ENCODE results near the gene ECHDC3. TPM values are rescaled to one million over a fixed set of nuclear protein-coding genes. Genes with fewer than 3 reads are reported as not detected.
"Not testable (repeated sequence)": the region's sequence is repeated elsewhere in the genome, so short reads cannot be mapped to it uniquely, and the experiment has no call there.

Gene ECHDC3
- total RNA-seq, 1 experiment from 2014 or later = 0.78 TPM

DNA sequence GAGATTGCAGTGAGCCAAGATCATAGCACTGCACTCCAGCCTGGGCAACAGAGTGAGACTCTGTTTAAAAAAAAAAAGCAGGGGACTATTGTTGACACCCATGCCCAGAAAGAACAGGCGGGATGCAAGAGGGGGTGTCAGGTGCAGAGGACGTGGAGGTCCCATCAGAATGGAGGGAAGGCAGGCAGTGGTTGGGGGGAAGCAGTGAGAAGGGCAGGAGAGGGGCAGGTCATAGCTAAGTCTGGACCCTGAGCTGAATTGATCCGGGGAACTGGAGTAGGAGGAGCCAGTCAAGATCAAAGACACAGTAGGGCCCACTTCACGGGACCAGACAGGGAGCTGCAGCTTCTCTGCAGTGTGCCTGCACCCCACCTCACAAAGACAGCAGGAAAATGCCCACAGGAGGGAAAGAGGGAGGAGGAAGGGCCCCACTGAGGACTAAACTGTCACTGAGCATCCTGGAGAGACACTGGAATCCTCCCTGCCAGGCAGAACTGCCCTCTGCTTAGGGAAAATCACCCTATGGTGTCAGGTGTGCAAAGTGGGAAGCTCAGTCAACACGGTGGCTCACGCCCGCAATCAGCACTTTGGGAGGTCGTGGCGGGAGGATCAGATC, 27.3 kb upstream of the ECHDC3 start:
- in situ Hi-C loops (cut with HindIII; ENCODE audit: low sequenced_read_pairs) = no loop called here
- DNase-seq (ENCODE audit: low spot score) = no peak

DNA sequence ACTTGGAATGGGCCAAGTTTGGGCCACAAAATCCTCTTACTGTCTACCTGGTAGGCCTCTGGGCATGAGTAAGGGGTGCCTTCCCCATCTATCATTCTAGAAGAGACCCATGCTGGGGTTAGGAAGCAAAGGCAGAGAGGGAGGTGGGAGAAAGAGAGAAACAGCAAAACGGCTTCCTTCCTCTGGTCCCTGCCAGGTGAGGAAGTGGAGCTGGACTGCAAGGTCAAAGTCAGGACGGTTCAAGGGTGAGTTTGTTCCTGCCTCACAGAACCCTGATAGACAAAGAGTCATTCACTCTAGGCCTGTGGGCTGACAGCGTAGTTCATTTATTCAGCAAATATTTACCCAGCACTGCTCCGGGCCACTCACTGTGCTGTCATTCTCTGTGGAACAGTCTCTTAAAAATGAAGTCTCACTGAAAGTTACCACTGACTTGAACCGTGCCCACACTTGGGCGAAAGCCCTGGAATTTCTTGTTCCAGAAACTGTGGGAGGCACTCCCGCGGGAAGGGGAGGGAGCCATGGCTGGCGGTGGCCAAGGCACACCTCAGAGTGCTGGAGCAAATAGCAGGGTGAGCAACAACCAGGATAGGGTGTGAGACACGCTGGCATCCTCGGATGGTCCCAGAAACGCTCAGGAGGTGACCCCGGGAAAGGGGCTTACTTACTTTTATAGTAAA, 26.2 kb upstream of the ECHDC3 start:
- in situ Hi-C loops (cut with HindIII; ENCODE audit: low sequenced_read_pairs) = no loop called here
- DNase-seq (ENCODE audit: low spot score) = no peak

DNA sequence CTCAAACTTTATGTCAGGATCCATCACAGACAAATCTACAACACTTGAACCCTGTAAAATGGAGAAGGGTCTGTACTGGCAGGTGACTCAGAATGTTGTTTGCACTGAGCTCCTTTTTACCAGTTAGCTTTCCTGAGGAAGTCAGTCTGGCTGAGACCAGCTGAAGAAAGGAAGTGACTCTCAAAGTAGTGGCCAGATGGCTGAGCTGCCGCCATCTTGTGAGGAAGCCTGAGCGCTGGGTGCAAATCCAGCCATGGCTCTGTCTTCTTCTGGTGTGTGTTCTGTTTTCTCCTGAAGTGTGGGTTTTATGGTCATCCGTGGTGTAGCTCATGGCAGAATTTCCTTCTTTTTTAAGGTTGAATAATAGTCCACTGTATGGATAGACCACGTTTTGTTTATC, 25.5 kb upstream of the ECHDC3 start:
- in situ Hi-C loops (cut with HindIII; ENCODE audit: low sequenced_read_pairs) = no loop called here
- DNase-seq (ENCODE audit: low spot score) = no peak

DNA sequence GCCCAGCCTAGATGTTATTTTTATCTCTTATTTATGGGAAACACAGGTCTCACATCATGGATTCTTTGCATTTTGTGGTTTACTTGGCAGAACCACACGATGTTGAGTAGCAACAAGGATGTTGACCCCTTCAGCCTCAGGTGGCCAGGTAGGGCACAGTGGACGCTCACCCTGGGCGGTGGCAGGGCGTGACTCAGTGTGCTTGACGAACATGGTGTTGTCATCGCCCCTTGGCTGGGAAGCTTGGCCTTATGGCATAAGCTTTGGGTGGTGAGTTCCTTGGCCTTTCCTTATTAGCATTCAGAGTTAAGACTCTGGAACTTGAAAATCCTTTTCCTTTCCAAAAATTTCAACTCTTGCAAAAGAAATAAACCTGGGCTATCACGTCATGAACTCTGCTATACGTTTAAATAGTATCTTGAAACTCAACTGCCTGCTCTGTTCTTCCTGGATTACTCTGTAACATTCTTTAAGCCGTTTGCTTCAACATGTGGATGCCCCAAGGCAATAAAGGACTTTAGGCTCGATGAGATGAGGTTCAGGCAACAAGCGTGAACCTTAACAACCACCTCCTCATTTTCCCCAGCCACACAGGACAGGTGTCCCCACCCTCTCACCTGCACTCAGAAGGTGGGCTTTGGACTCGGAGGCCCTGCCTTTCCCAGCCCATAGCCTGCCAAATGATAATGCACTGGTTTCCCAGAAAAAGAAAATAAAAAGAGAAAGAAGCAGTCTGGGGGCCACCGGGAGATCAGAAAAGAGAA, 22.5 kb upstream of the ECHDC3 start:
- no peak for DNase-seq (ENCODE audit: low spot score)
- in situ Hi-C loops (cut with HindIII; ENCODE audit: low sequenced_read_pairs) = no loop called here

DNA sequence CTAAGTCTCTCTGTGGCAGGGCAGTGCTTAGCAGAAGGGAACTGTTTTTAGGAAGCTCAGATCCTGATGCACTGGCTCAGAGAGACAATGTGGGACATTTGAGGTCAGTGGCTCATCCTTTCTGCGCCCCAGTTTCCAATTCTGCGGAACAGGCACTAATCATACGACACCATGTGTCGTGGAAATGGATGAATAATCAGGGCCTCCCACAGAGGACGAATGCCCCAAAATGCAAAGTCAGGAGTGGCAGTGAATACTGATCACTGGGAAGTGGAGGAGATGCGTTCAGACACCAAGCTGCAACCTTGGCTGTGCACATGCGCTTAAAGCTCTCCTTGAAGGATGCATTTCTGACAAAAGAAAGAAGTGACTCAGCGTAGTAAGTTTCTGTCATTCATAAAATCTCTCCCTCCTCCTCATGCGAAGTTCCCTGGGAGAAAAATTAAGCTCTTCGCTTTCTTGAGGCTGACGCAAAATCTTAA, 21.9 kb upstream of the ECHDC3 start:
- no peak for DNase-seq (ENCODE audit: low spot score)
- in situ Hi-C loops (cut with HindIII; ENCODE audit: low sequenced_read_pairs) = no loop called here

DNA sequence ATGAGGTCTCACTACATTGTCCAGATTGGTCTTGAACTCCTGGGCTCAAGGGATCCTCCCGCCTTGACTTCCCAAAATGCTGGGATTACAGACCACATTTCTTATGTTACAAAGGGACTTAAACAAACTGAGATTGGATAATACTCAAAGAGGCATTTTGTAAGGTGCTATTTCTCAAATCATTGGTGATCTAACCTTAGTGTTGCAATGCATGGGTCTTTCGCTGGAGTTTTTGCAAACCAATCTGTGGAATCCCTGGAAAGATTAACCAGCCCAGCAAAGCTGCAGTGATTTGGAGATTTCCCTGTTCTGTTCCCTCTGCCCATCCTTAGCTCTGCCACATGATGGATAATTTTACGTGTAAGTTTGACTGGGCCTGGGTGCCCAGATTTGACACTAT, 20.4 kb upstream of the ECHDC3 start:
- DNase-seq (ENCODE audit: low spot score) = no peak

DNA sequence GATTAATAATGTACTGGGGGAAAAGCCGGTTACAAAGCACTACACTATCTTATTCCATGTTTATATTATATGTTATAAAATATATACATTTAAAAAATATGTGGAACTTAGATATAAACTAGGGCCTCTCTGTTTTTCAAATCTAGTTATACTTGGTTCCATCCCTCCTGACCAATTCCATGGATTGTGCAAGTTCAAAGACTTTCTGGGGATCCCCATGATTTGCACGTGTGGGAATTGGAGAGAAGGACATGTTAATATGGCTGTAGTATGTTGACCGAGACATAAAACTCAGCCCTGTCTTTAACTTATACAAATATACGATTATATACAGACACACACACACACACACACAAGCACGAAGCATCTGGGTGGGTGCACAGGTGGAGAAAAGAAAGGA, 18.8 kb upstream of the ECHDC3 start:
- in situ Hi-C loops (cut with HindIII; ENCODE audit: low sequenced_read_pairs) = no loop called here

More for the DNA sequence above, 20.4 kb upstream of the ECHDC3 start:
- in situ Hi-C loops (cut with HindIII; ENCODE audit: low sequenced_read_pairs) = no loop called here

DNA sequence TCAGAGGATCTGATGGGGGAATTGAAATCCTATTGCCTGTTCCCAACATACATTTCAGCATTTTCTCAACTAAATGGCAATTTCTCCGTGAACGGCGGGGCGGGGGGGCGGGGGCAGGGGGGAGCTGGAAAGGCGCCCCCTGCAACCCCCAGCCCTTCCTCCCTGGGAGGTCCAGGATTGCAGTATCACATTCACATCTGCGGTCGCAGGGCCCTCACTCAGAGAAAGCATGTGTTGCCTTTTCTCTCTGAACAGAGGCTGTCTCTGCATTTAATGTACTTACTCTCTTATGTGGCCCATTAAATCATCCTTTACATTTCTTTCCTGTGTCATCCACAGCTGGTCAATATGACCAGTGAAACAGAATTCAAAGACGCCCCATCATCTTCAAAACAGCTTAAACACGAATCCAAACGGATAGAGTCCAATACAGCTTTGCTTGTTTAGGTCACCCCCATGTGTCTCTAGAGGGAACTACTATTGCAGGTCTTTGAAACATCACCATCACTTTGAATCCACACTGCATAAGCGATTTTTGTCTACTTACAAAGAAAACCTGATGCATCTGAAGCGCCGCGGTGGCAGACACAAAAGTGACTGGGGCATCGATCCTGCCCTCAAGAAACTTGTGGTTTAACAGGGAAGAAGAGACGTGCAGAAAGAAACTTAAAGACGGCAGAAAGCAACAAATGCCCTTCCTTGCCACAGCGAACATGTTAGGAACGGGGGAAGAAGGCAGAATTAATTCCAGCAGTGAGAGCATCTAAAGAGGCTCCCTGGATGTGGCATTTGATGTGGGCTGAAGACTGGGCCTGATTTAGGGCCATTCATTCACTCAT, 17.0 kb upstream of the ECHDC3 start:
- in situ Hi-C loops (cut with HindIII; ENCODE audit: low sequenced_read_pairs) = no loop called here

More for the DNA sequence above, 18.8 kb upstream of the ECHDC3 start:
- DNase-seq (ENCODE audit: low spot score) = no peak

DNA sequence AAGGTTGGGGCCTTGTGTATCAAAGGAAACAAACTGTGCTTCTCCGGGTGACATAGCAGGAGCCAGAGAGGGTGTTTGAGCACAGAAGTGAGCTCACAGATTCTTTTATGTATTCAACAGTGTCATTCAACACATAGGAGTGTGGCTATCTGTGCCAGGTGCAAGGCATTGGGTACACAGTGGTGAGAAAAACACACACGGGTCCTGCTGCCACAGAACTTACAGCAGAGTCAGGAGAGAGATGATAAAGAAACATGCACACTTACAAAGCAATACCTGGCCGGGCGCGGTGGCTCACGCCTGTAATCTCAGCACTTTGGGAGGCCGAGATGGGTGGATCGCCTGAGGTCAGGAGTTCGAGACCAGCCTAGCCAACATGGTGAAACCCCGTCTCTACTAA, 16.3 kb upstream of the ECHDC3 start:
- DNase-seq (ENCODE audit: low spot score) = no peak
- in situ Hi-C loops (cut with HindIII; ENCODE audit: low sequenced_read_pairs) = no loop called here

More for the DNA sequence above, 17.0 kb upstream of the ECHDC3 start:
- peak; percentile 49 for DNase-seq (ENCODE audit: low spot score)

DNA sequence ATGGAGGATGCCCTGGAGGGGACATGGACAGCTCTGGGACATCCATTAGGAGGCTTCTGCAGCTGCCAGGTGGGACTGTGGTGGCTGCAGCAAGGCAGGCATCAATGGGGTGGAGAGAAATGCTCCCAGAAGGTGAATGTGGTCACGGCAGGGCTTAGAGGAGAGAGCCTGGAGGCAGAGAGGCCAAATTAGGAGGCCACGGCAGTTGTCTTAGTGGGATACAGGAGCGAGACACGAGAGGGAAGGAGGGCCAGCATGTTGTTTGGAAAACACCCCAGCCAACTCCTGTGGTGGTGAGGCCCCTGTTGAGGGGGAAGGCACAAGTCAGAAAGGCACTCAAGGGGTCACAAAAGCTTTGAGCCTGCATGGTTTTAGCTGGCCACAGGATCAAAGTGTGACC, 14.6 kb upstream of the ECHDC3 start:
- in situ Hi-C loops (cut with HindIII; ENCODE audit: low sequenced_read_pairs) = no loop called here
- DNase-seq (ENCODE audit: low spot score) = no peak

DNA sequence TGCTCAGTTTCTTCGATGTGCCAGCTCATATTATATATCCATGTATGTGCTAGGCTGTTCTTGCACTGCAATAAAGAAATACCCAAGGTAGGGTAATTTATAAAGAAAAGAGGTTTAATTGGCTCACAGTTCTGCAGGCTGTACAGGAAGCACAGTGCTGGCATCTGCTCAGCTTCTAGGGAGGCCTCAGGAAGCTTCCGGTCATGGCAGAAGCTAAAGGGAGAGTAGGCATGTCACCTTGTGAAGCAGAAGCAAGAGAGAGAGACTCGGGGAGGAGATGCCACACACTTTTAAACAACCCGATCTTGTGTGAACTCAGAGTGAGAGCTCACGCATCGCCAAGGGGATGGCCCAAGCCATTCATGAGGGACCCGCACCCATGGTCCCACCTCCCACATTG, 13.8 kb upstream of the ECHDC3 start:
- in situ Hi-C loops (cut with HindIII; ENCODE audit: low sequenced_read_pairs) = no loop called here

DNA sequence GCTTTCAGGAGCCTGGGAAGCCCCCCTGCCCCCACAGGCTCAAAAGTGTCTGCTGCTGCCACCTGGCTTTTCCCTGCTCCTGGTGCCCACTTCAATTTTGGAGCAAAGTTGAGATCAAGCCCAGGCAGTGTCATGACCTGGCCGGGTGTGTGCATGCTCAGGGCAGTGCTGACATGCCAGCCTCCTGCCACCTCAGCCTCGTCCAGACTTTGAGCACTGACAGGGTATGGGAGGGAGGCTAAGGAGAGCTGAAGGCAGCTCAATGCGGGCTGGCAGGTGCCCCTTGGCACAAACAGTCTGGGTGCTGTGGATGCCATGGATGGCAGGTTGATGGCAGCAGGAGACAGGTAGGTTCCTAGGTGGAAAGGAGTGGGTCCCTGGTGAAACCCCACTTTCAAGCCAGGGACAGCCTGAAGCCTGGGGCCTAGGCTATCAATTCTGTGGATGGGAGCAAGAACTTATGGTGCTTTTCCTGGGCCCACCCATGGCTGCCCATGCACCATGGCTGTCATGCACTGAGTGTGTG, 12.3 kb upstream of the ECHDC3 start:
- in situ Hi-C loops (cut with HindIII; ENCODE audit: low sequenced_read_pairs) = no loop called here
- no peak for DNase-seq (ENCODE audit: low spot score)

More for the DNA sequence above, 13.8 kb upstream of the ECHDC3 start:
- no peak for DNase-seq (ENCODE audit: low spot score)

DNA sequence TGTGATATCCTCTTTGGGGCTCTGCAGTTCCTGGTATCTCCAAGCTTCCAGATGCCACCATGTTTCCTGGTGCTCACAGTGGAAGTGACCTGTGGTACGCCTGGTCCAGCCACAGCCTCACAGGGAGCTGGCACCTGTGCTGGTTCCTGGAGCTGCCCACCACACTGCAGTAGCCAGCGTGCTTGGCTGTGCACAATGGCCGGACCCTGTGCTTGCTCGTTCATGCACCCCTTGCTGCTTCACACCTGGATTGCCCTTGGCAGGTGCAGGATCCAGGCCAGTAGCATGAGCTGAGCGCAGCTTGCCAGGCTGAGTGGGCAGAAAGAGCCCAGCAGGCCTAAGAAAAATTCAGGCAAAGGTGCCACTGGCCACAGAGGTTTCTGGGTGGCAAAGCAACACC, 11.4 kb upstream of the ECHDC3 start:
- in situ Hi-C loops (cut with HindIII; ENCODE audit: low sequenced_read_pairs) = no loop called here
- no peak for DNase-seq (ENCODE audit: low spot score)

DNA sequence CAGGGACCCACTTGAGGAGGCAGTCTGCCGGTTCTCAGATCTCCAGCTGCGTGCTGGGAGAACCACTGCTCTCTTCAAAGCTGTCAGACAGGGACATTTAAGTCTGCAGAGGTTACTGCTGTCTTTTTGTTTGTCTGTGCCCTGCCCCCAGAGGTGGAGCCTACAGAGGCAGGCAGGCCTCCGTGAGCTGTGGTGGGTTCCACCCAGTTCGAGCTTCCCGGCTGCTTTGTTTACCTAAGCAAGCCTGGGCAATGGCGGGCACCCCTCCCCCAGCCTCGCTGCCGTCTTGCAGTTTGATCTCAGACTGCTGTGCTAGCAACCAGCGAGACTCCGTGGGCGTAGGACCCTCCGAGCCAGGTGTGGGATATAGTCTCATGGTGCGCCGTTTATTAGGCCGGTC, 5.4 kb upstream of the ECHDC3 start:
- DNase-seq (ENCODE audit: low spot score); in situ Hi-C loops (cut with HindIII; ENCODE audit: low sequenced_read_pairs): not testable (repeated sequence)

DNA sequence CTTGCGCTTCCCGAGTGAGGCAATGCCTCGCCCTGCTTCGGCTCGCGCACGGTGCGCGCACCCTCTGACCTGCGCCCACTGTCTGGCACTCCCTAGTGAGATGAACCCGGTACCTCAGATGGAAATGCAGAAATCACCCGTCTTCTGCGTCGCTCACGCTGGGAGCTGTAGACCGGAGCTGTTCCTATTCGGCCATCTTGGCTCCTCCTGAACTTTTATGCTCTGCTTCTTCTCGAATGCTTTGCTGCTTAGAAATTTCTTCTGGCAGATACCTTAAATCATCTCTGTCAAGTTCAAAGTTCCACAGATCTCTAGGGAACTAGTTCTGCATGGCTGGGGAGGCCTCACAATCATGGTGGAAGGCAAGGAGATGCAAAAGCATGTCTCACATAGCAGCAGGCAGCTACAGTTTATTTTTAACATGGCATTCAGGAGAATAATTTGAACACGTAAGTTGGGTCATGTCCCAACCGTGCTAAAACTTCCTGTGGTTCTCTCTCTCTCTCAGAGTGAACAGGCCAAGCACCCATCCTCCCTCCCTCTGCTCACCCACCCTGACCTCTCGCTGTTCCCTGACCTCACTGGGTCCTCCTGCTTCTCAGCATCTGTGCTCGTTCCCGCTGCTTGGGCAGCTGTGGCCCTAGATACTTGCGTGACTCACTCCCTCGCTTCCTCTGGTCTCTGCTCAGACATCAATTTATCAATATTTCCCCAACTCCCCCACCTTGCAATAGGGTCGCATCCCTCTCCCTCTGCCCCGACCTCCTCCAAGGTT, 4.7 kb upstream of the ECHDC3 start:
- DNase-seq (ENCODE audit: low spot score); in situ Hi-C loops (cut with HindIII; ENCODE audit: low sequenced_read_pairs): not testable (repeated sequence)

DNA sequence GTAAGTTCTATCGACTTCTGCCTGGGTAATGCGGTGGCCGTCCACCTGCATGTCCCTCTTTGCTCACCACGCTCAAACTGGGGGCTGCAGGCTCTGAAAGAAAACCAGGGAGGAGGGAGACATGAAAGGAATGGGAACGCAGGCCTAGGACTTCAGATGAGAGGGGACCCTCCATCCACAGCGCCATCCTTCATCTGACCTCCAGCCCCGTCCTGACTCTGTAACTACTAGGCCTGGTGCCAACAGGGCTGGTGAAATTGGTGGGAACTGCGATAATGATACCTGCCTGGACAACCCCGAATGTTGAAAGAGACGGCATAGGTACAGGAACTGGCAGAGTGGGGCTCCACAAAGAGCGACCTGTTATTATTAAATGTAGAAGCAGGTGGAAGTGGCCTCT, 1.3 kb upstream of the ECHDC3 start:
- in situ Hi-C loops (cut with HindIII; ENCODE audit: low sequenced_read_pairs) = no loop called here
- no peak for DNase-seq (ENCODE audit: low spot score)

DNA sequence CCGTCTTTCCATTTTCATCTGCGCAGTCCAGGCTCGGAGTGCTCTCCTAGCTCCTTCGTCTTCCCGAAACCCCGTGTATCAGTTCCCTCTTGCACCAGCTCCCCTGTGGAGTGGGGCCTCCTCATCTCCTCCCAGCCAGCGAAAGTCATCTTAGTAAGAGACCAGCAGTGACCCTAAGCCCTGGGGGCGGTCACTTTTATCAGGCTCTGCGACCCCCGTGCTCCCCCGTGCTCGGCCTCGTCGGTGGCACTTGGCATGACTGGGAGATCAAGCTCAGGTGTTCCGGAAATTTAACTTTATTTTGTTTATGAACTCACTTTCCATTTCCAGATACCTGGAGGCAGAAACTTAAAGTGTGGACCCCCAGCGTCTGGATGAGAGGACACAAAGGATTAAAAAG, 574 bp upstream of the ECHDC3 start:
- in situ Hi-C loops (cut with HindIII; ENCODE audit: low sequenced_read_pairs) = no loop called here
- DNase-seq (ENCODE audit: low spot score) = no peak

DNA sequence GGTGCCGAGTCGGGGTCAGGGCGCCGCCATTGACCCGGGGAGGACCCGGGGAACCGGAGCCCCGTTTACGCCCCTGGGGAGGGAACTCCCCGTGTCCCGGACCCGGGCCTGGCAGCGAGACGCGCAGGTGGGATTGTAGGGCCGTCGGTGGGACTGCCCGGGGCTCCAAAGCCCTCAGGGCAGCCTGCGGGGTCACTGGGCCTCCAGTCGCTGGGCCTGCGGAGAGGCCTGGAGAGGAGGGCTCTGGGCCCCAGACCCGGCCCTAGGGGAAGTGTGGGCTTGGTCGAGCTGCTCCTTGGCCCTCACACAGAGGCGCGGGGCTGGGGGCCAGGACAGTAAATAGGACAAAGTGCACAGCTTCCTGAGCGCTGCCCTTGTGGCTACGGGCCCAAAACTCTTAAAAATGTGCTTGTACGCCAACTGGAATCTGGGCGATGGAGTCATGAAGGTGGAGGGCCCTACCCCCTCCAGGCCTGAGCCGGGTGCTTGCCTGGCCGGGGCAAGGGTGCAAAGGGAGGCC, 657 bp downstream of the ECHDC3 start:
- no peak for DNase-seq (ENCODE audit: low spot score)

More for the DNA sequence above, 657 bp downstream of the ECHDC3 start:
- in situ Hi-C loops (cut with HindIII; ENCODE audit: low sequenced_read_pairs) = no loop called here
